Measurements from ENCODE around the gene RXFP2.

Gene RXFP2

GRCh38 chr13:31747291-31747690, 8.0 kb downstream of the RXFP2 start:
- Mint-ChIP-seq H3K4me3 (no peak overlapping the region), H3K36me3 (ENCODE audit: insufficient read depth) (no peaks in the 10 kb centered on the region), H3K27me3 (peaks cover 19 to 26% of the 10 kb centered on the region in 2 donors), H3K9me3 (no peaks in the 10 kb centered on the region), H3K27ac (no peak overlapping the region), H3K4me1 (ENCODE audit: low read depth in 2 of 2) (peaks cover under 1% of the 10 kb centered on the region in 2 donors)
- DNase-seq: no peak
- ATAC-seq (replicated peaks): no peak

GRCh38 chr13:31747966-31748365, 8.6 kb downstream of the RXFP2 start:
- H3K27me3 Mint-ChIP-seq: peaks cover 17 to 23% of the 10 kb centered on the region in 2 donors
- DNase-seq: no peak
- H3K9me3 Mint-ChIP-seq: no peaks in the 10 kb centered on the region
- no peaks in the 10 kb centered on the region for H3K36me3 Mint-ChIP-seq (ENCODE audit: insufficient read depth)
- no peak for ATAC-seq (replicated peaks)
- no peak overlapping the region for H3K4me3 Mint-ChIP-seq
- no peak overlapping the region for H3K27ac Mint-ChIP-seq
- no peaks in the 10 kb centered on the region for H3K4me1 Mint-ChIP-seq (ENCODE audit: low read depth in 2 of 2)

- DNase-seq: no peak
Measured at GRCh38 chr13:31749929-31750328, 10.6 kb downstream of the RXFP2 start.

GRCh38 chr13:31755211-31755610, 15.9 kb downstream of the RXFP2 start:
- ATAC-seq (replicated peaks): no peak
- DNase-seq: no peak
- H3K9me3 Mint-ChIP-seq: peaks cover 0 to 2% of the 10 kb centered on the region in 2 donors
- H3K27me3 Mint-ChIP-seq: peaks cover 11 to 39% of the 10 kb centered on the region in 2 donors
- peaks cover 3% of the 10 kb centered on the region for H3K36me3 Mint-ChIP-seq (ENCODE audit: insufficient read depth)
- no peak overlapping the region for H3K4me3 Mint-ChIP-seq
- H3K27ac Mint-ChIP-seq: no peak overlapping the region
- H3K4me1 Mint-ChIP-seq (ENCODE audit: low read depth in 2 of 2): no peaks in the 10 kb centered on the region

More at GRCh38 chr13:31749929-31750328, 10.6 kb downstream of the RXFP2 start:
- Mint-ChIP-seq H3K9me3 (no peaks in the 10 kb centered on the region), H3K27me3 (peaks cover 8 to 19% of the 10 kb centered on the region in 2 donors), H3K27ac (no peak overlapping the region), H3K4me1 (ENCODE audit: low read depth in 2 of 2) (no peaks in the 10 kb centered on the region), H3K4me3 (no peak overlapping the region), H3K36me3 (ENCODE audit: insufficient read depth) (no peaks in the 10 kb centered on the region)
- no peak for ATAC-seq (replicated peaks)

GRCh38 chr13:31755803-31756212, 16.5 kb downstream of the RXFP2 start:
- DNase-seq: no peak
- no peak overlapping the region for H3K4me3 Mint-ChIP-seq
- H3K27me3 Mint-ChIP-seq: peaks cover 5 to 36% of the 10 kb centered on the region in 2 donors
- peaks cover 3% of the 10 kb centered on the region for H3K36me3 Mint-ChIP-seq (ENCODE audit: insufficient read depth)
- ATAC-seq (replicated peaks): no peak
- no peak overlapping the region for H3K27ac Mint-ChIP-seq
- no peaks in the 10 kb centered on the region for H3K4me1 Mint-ChIP-seq (ENCODE audit: low read depth in 2 of 2)
- peaks cover 0 to 2% of the 10 kb centered on the region in 2 donors for H3K9me3 Mint-ChIP-seq

GRCh38 chr13:31756346-31756745, 17.0 kb downstream of the RXFP2 start:
- Mint-ChIP-seq H3K27ac (no peak overlapping the region), H3K4me3 (no peak overlapping the region), H3K9me3 (peaks cover 0 to 2% of the 10 kb centered on the region in 2 donors), H3K4me1 (ENCODE audit: low read depth in 2 of 2) (no peaks in the 10 kb centered on the region), H3K27me3 (peaks cover 4 to 31% of the 10 kb centered on the region in 2 donors), H3K36me3 (ENCODE audit: insufficient read depth) (peaks cover 3% of the 10 kb centered on the region)
- no peak for ATAC-seq (replicated peaks)
- DNase-seq: no peak

GRCh38 chr13:31761951-31762350, 22.6 kb downstream of the RXFP2 start:
- DNase-seq: no peak

GRCh38 chr13:31764556-31764955, 25.2 kb downstream of the RXFP2 start:
- H3K4me3 Mint-ChIP-seq: no peak overlapping the region
- H3K4me1 Mint-ChIP-seq (ENCODE audit: low read depth in 2 of 2): no peaks in the 10 kb centered on the region
- H3K27me3 Mint-ChIP-seq: no peaks in the 10 kb centered on the region
- H3K27ac Mint-ChIP-seq: no peak overlapping the region
- H3K36me3 Mint-ChIP-seq (ENCODE audit: insufficient read depth): no peaks in the 10 kb centered on the region
- no peak for ATAC-seq (replicated peaks)
- no peak for DNase-seq
- H3K9me3 Mint-ChIP-seq: peaks cover 0 to 2% of the 10 kb centered on the region in 2 donors

More at GRCh38 chr13:31761951-31762350, 22.6 kb downstream of the RXFP2 start:
- Mint-ChIP-seq H3K36me3 (ENCODE audit: insufficient read depth) (peaks cover 3% of the 10 kb centered on the region), H3K9me3 (peaks cover 0 to 4% of the 10 kb centered on the region in 2 donors), H3K4me3 (no peak overlapping the region), H3K4me1 (ENCODE audit: low read depth in 2 of 2) (no peaks in the 10 kb centered on the region), H3K27ac (no peak overlapping the region), H3K27me3 (peaks cover 4 to 7% of the 10 kb centered on the region in 2 donors)
- no peak for ATAC-seq (replicated peaks)

GRCh38 chr13:31765138-31765785, 25.9 kb downstream of the RXFP2 start:
- Mint-ChIP-seq H3K9me3 (peaks cover 0 to 2% of the 10 kb centered on the region in 2 donors), H3K27ac (no peak overlapping the region), H3K4me1 (ENCODE audit: low read depth in 2 of 2) (no peaks in the 10 kb centered on the region), H3K4me3 (no peak overlapping the region), H3K36me3 (ENCODE audit: insufficient read depth) (no peaks in the 10 kb centered on the region), H3K27me3 (no peaks in the 10 kb centered on the region)
- ATAC-seq (replicated peaks) (no peak), DNase-seq (no peak)

GRCh38 chr13:31767175-31767900, 28.0 kb downstream of the RXFP2 start:
- Mint-ChIP-seq H3K27ac (no peak overlapping the region), H3K9me3 (peaks cover 0 to 2% of the 10 kb centered on the region in 2 donors), H3K27me3 (no peaks in the 10 kb centered on the region), H3K36me3 (ENCODE audit: insufficient read depth) (no peaks in the 10 kb centered on the region), H3K4me3 (no peak overlapping the region), H3K4me1 (ENCODE audit: low read depth in 2 of 2) (no peaks in the 10 kb centered on the region)
- ATAC-seq (replicated peaks): no peak
- DNase-seq: no peak

GRCh38 chr13:31768351-31768750, 29.0 kb downstream of the RXFP2 start:
- H3K4me1 Mint-ChIP-seq (ENCODE audit: low read depth in 2 of 2): peaks cover 4% of the 10 kb centered on the region in 2 donors
- H3K36me3 Mint-ChIP-seq (ENCODE audit: insufficient read depth): no peaks in the 10 kb centered on the region
- H3K27me3 Mint-ChIP-seq: no peaks in the 10 kb centered on the region

GRCh38 chr13:31769575-31769974, 30.2 kb downstream of the RXFP2 start:
- no peak for ATAC-seq (replicated peaks)
- no peak for DNase-seq
- no peak overlapping the region for H3K4me3 Mint-ChIP-seq
- H3K4me1 Mint-ChIP-seq (ENCODE audit: low read depth in 2 of 2): peaks cover 7% of the 10 kb centered on the region in 2 donors
- H3K27me3 Mint-ChIP-seq: no peaks in the 10 kb centered on the region
- no peaks in the 10 kb centered on the region for H3K36me3 Mint-ChIP-seq (ENCODE audit: insufficient read depth)
- no peaks in the 10 kb centered on the region for H3K9me3 Mint-ChIP-seq
- no peak overlapping the region for H3K27ac Mint-ChIP-seq

More at GRCh38 chr13:31768351-31768750, 29.0 kb downstream of the RXFP2 start:
- Mint-ChIP-seq H3K27ac (no peak overlapping the region), H3K4me3 (no peak overlapping the region), H3K9me3 (no peaks in the 10 kb centered on the region)
- ATAC-seq (replicated peaks): no peak
- no peak for DNase-seq

- Mint-ChIP-seq H3K27me3 (no peaks in the 10 kb centered on the region), H3K36me3 (ENCODE audit: insufficient read depth) (peaks cover 3% of the 10 kb centered on the region), H3K4me1 (ENCODE audit: low read depth in 2 of 2) (peaks cover 7 to 8% of the 10 kb centered on the region in 2 donors), H3K27ac (no peak overlapping the region), H3K9me3 (no peaks in the 10 kb centered on the region), H3K4me3 (no peak overlapping the region)
- DNase-seq (no peak), ATAC-seq (replicated peaks) (no peak)
Measured at GRCh38 chr13:31772231-31772630, 32.9 kb downstream of the RXFP2 start.

GRCh38 chr13:31773538-31773937, 34.2 kb downstream of the RXFP2 start:
- no peak for ATAC-seq (replicated peaks)
- H3K27ac Mint-ChIP-seq: peak overlapping the region in 1 of 2 donors; percentile 14
- peaks cover 7 to 8% of the 10 kb centered on the region in 2 donors for H3K4me1 Mint-ChIP-seq (ENCODE audit: low read depth in 2 of 2)
- peaks cover 3% of the 10 kb centered on the region for H3K36me3 Mint-ChIP-seq (ENCODE audit: insufficient read depth)
- no peaks in the 10 kb centered on the region for H3K9me3 Mint-ChIP-seq
- no peaks in the 10 kb centered on the region for H3K27me3 Mint-ChIP-seq
- DNase-seq: no peak
- H3K4me3 Mint-ChIP-seq: peak overlapping the region; percentile 11 to 67

All from effector memory CD8-positive, alpha-beta T cell (primary cell).